ENCODE data around the gene TET3. TPM values are rescaled to one million over a fixed set of nuclear protein-coding genes. Genes with fewer than 3 reads are reported as not detected.

The TET3 gene
- total and polyA plus RNA-seq, 2 of the 8 experiments (the other 6 are each of a cell fraction or from before 2014, with no cell fraction given): 4.5 to 21.1 TPM

DNA sequence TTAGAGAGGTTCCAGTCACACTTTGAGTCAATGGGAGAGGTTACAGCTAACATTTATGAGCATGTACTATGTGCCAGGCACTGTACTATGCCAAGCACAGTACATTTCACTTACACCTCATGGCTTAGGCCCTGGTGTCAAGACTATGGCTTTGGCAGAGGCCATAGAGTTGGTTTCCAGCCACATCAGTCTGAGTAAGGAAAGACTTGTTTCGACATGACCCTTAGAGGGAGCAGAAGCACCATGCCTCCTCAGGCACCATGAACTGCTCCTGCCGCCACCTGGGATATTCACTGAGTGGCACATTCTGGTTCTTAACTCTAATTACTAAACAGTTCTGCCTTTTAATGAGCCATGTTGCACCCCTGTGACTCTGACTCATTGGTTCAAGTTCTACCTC is 45.3 kb upstream of the TET3 start:
- H3K14ac ChIP-seq (ENCODE audit: insufficient read length): no peak overlapping the region
- H3K18ac ChIP-seq (ENCODE audit: extremely low read depth, low read length): no peak overlapping the region
- peaks cover 10% of the 10 kb centered on the region; the same call in 1 of the 2 replicates for H3K79me1 ChIP-seq (ENCODE audit: low read depth, low read length)
- no peak overlapping the region for H2AK5ac ChIP-seq (ENCODE audit: low read depth, low read length)
- H2BK5ac ChIP-seq (ENCODE audit: low read depth, low read length): no peak overlapping the region; the same call in 1 of the 2 replicates
- H4K8ac ChIP-seq (ENCODE audit: extremely low read depth, insufficient read depth, low read length): no peak overlapping the region
- no peaks in the 10 kb centered on the region for H3K9me3 ChIP-seq (ENCODE audit: insufficient read depth in 2 of 2, low read depth in 1 of 2, low read length in 1 of 2)
- no peaks in the 10 kb centered on the region; the same call in 1 of the 2 replicates for H3K23me2 ChIP-seq (ENCODE audit: low read depth, low read length)
- no peak overlapping the region for H3K9ac ChIP-seq (replicated peaks in 1 of 4; ENCODE audit: extremely low read depth in 1 of 4, low read depth in 3 of 4, low read length in 3 of 4)
- peaks cover 0 to 15% (median 5%) of the 10 kb centered on the region in 4 experiments; a peak in 5 of 8 replicates for H3K36me3 ChIP-seq (ENCODE audit: control insufficient read depth in 2 of 4, insufficient read depth in 4 of 4, low read length in 3 of 4)
- H4K5ac ChIP-seq (ENCODE audit: insufficient read length, low read depth, low read length): no peak overlapping the region
- H2BK20ac ChIP-seq (ENCODE audit: low read length): no peak overlapping the region
- CTCF ChIA-PET (ENCODE audit: partially characterized antibody): interaction anchor here (0.7 to 2.2 kb wide), 11 partner anchors 9 to 212 kb away, joined by 3 to 10 read pairs (median 5); partner anchors contain the start of gene DGUOK
- no peaks in the 10 kb centered on the region for H3K4me1 ChIP-seq (replicated peaks in 1 of 4; ENCODE audit: control insufficient read depth in 3 of 4, insufficient read depth in 4 of 4, low read length in 3 of 4)
- DNase-seq (ENCODE audit: low read depth in 1 of 2, low spot score in 2 of 2): peak in 1 of 2 experiments; percentile 7
- no peaks in the 10 kb centered on the region for H3K27me3 ChIP-seq (replicated peaks in 1 of 4; ENCODE audit: control insufficient read depth in 3 of 4, extremely low read depth in 1 of 4, insufficient read depth in 3 of 4, low read length in 3 of 4)
- no peak overlapping the region for H2BK15ac ChIP-seq (ENCODE audit: low read length)
- TF ChIP-seq RAD21 (IDR thresholded peaks at IDR 0.05 in 1 of 2, conservative IDR thresholded peaks at IDR 0.05 in 1 of 2; ENCODE audit: low read depth in 2 of 2, low read length in 2 of 2) (peak; percentile 54 to 64), SP4 (IDR thresholded peaks at IDR 0.05; ENCODE audit: low read length) (no peak), CHD2 (IDR thresholded peaks at IDR 0.05; ENCODE audit: low read length) (no peak)
- TF ChIP-seq, protein P1, sequence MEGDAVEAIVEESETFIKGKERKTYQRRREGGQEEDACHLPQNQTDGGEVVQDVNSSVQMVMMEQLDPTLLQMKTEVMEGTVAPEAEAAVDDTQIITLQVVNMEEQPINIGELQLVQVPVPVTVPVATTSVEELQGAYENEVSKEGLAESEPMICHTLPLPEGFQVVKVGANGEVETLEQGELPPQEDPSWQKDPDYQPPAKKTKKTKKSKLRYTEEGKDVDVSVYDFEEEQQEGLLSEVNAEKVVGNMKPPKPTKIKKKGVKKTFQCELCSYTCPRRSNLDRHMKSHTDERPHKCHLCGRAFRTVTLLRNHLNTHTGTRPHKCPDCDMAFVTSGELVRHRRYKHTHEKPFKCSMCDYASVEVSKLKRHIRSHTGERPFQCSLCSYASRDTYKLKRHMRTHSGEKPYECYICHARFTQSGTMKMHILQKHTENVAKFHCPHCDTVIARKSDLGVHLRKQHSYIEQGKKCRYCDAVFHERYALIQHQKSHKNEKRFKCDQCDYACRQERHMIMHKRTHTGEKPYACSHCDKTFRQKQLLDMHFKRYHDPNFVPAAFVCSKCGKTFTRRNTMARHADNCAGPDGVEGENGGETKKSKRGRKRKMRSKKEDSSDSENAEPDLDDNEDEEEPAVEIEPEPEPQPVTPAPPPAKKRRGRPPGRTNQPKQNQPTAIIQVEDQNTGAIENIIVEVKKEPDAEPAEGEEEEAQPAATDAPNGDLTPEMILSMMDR (IDR thresholded peaks at IDR 0.05; ENCODE audit: control extremely low read depth in 1 of 3, insufficient read depth in 1 of 3, low read depth in 1 of 3, low read length in 3 of 3): peak; percentile 32 to 38 (median 36); a peak in 3 of 4 replicates
- POLR2A ChIA-PET (ENCODE audit: partially characterized antibody): interaction anchor here (1.0 kb wide), 1 partner anchor 181 kb away, joined by 3 read pairs; no protein-coding TSS in a partner anchor
- no peak overlapping the region for H2BK120ac ChIP-seq (replicated peaks; ENCODE audit: low read depth, low read length)
- no peak overlapping the region for H3K4me2 ChIP-seq (ENCODE audit: insufficient read depth in 1 of 2, low read depth in 2 of 2, low read length in 2 of 2)
- H2AFZ ChIP-seq (ENCODE audit: low read length): no peak overlapping the region
- no peak overlapping the region for H3K4ac ChIP-seq (replicated peaks; ENCODE audit: insufficient read length, low read depth, low read length)
- peaks cover 8 to 18% of the 10 kb centered on the region in 2 experiments for H4K20me1 ChIP-seq (replicated peaks in 1 of 2; ENCODE audit: control insufficient read depth in 1 of 2, insufficient read depth in 2 of 2, low read length in 2 of 2)
- FAIRE-seq: no peak
- 79% methylated on average over 2 of the region's 2 CpGs; no CpG with 5 or more reads in 1 of the 2 experiments for WGBS, 2 experiments (ENCODE audit: extremely low coverage in 1 of 2, insufficient coverage in 1 of 2, insufficient read length in 1 of 2, insufficient replicate concordance in 2 of 2, low coverage in 1 of 2, low lambda C conversion rate in 2 of 2, missing lambda C conversion rate in 1 of 2)
- H2BK12ac ChIP-seq (ENCODE audit: low read depth, low read length): no peak overlapping the region
- no peak overlapping the region for H4K91ac ChIP-seq (replicated peaks; ENCODE audit: insufficient read length, low read length)
- H3K56ac ChIP-seq (replicated peaks; ENCODE audit: insufficient read length, low read depth, low read length): no peak overlapping the region
- no peak overlapping the region for H3K4me3 ChIP-seq (ENCODE audit: extremely low read depth in 1 of 4, insufficient read depth in 2 of 4, low read depth in 3 of 4, low read length in 4 of 4)
- H3K79me2 ChIP-seq (ENCODE audit: control insufficient read depth in 1 of 2, insufficient read depth in 2 of 2, low read length in 2 of 2): peaks cover 13 to 93% of the 10 kb centered on the region in 2 experiments
- no peak overlapping the region for H3K27ac ChIP-seq (ENCODE audit: low read depth, low read length)
- no peak overlapping the region for H3K23ac ChIP-seq (ENCODE audit: insufficient read length)

All from H1 (cell line).